ENCODE results near the gene LCN15. TPM values are rescaled to one million over a fixed set of nuclear protein-coding genes. Genes with fewer than 3 reads are reported as not detected.

Gene LCN15
- total RNA-seq, result not detected in 2 replicates

GRCh38 chr9:136764301-136764891 is at the start of gene LCN15:
Gene LCN15, minus strand, starts transcription at chr9:136764518. Its CDS starts 30 bp downstream, at chr9:136764488.

GRCh38 chr9:136807281-136808074 is 43.2 kb upstream of the LCN15 start, which contains the start of gene RABL6:
Gene RABL6, plus strand, starts transcription at chr9:136807948. Its CDS starts 249 bp downstream, at chr9:136808197.

GRCh38 chr9:136796238-136796774 is 32.0 kb upstream of the LCN15 start, which contains the start of gene CCDC183:
Gene CCDC183, plus strand, starts transcription at chr9:136796338. Its CDS starts 60 bp downstream, at chr9:136796398.

GRCh38 chr9:136790640-136791515 is 26.6 kb upstream of the LCN15 start, which contains the start of gene TMEM141:
Gene TMEM141, plus strand, starts transcription at chr9:136791344. Its CDS starts 27 bp downstream, at chr9:136791371.

GRCh38 chr9:136748201-136748600 is 16.1 kb downstream of the LCN15 start, which contains the start of gene LCN6:
Gene LCN6, minus strand, starts transcription at chr9:136748525. Its CDS starts 42 bp downstream, at chr9:136748483.

GRCh38 chr9:136742591-136743391 is 21.5 kb downstream of the LCN15 start, which contains the start of gene LCN10:
Gene LCN10, minus strand, starts transcription at chr9:136742940. Its CDS starts 37 bp downstream, at chr9:136742903.

GRCh38 chr9:136711751-136712689 is 52.3 kb downstream of the LCN15 start, which contains the start of gene DIPK1B:
Gene DIPK1B, plus strand, starts transcription at chr9:136712572. Its CDS starts 94 bp downstream, at chr9:136712666.

Other genes starting within 250 kb of the LCN15 start
- 11.8 and 17.3 TPM in 2 replicates for gene NOTCH1, start 218.5 kb downstream of the LCN15 start, total RNA-seq
- 6.1 and 8.7 TPM in 2 replicates for gene EGFL7, start 101.6 kb downstream of the LCN15 start, total RNA-seq
- 27.7 and 31.8 TPM in 2 replicates for gene AGPAT2, start 77.1 kb downstream of the LCN15 start, total RNA-seq
- 0.69 and 1.1 TPM in 2 replicates for gene DIPK1B, start 51.9 kb downstream of the LCN15 start, total RNA-seq
- 0.16 TPM in 1 of 2 replicates, not detected in the other for gene LCN10, start 21.6 kb downstream of the LCN15 start, total RNA-seq
- gene LCN6, start 16.0 kb downstream of the LCN15 start, total RNA-seq, result not detected in 2 replicates
- not detected in 2 replicates for gene LCN8, start 6.3 kb downstream of the LCN15 start, total RNA-seq
- 44.7 and 44.8 TPM in 2 replicates for gene TMEM141, start 26.8 kb upstream of the LCN15 start, total RNA-seq
- gene CCDC183, start 31.8 kb upstream of the LCN15 start, total RNA-seq, result 0.32 and 0.43 TPM in 2 replicates
- 54.9 and 57.4 TPM in 2 replicates for gene RABL6, start 43.4 kb upstream of the LCN15 start, total RNA-seq
- 0.95 and 1.5 TPM in 2 replicates for gene AJM1, start 78.0 kb upstream of the LCN15 start, total RNA-seq
- gene PHPT1, start 84.9 kb upstream of the LCN15 start, total RNA-seq, result 177 and 292 TPM in 2 replicates
- gene MAMDC4, start 87.8 kb upstream of the LCN15 start, total RNA-seq, result 0.32 and 1.1 TPM in 2 replicates
- gene EDF1, start 101.8 kb upstream of the LCN15 start, total RNA-seq, result 386 and 552 TPM in 2 replicates
- 6.0 and 9.2 TPM in 2 replicates for gene TRAF2, start 122.0 kb upstream of the LCN15 start, total RNA-seq
- 107 and 184 TPM in 2 replicates for gene FBXW5, start 180.2 kb upstream of the LCN15 start, total RNA-seq
- gene C8G, start 180.7 kb upstream of the LCN15 start, total RNA-seq, result 0.32 and 0.69 TPM in 2 replicates
- gene LCN12, start 187.8 kb upstream of the LCN15 start, total RNA-seq, result not detected in 2 replicates
- 0.79 and 6.0 TPM in 2 replicates for gene PTGDS, start 213.0 kb upstream of the LCN15 start, total RNA-seq
- 0.16 and 0.34 TPM in 2 replicates for gene LCNL1, start 218.5 kb upstream of the LCN15 start, total RNA-seq
- gene PAXX, start 227.9 kb upstream of the LCN15 start, total RNA-seq, result 5.8 and 8.5 TPM in 2 replicates
- 6.8 and 8.2 TPM in 2 replicates for gene CLIC3, start 232.1 kb upstream of the LCN15 start, total RNA-seq